K562 (cell line): ENCODE results near the gene GTF3C4. TPM values are rescaled to one million over a fixed set of nuclear protein-coding genes. Genes with fewer than 3 reads are reported as not detected.

ENCODE experiments used
- ATAC-seq: fragments of 200-7000 bp; cut with Tn5 transposase; 3 replicates; pipeline ENCODE4 v1.9.1; 2020; ENCODE audit warnings: moderate library complexity
- BruUV-seq: library from RNA; stranded (reverse); fragments of 400-500 nt; replicated peaks from 2 replicates; lab custom pipeline; 2021; lab: Mats Ljungman, UMichigan
- CTCF ChIA-PET: fragments of 300-600 bp; formaldehyde crosslinking; extraction: SDS; loops from one replicate; lab custom pipeline; 2021; ENCODE audit warnings: low intra/inter-chr PET ratio; lab: Yijun Ruan, JAX
- POLR2A ChIA-PET: fragments of 300-600, 350-650 bp; sonication (Branson Sonifier 250); formaldehyde crosslinking; extraction: SDS; loops from one replicate; lab custom pipeline; 2021; ENCODE audit warnings: antibody characterized with exemption, inconsistent platforms; lab: Yijun Ruan, JAX
- DNase-seq, 4 experiments: peaks; one replicate each; pipeline versions ENCODE4 v3.0.0 to v3.0.0-alpha.2; 2011 to 2018; ENCODE audit warnings: low spot score in 3 of 4, mixed read lengths in 3 of 4; ENCODE audit errors: extremely low read depth in 1 of 4
- FAIRE-seq: peaks from 2 replicates; lab custom pipeline; 2011; peaks lifted over from hg19 to GRCh38; lab: Jason Lieb, UNC
- H2AFZ ChIP-seq: 2 replicates; pipeline ENCODE4 v1.6.0; 2011; ENCODE audit warnings: low read depth, low read length, control low read depth, inconsistent platforms
- H3K27ac ChIP-seq: fragments of 200-600 bp; 3 replicates; pipeline ENCODE4 v1.8.0; 2011; ENCODE audit warnings: low read depth, mild to moderate bottlenecking, control low read depth, inconsistent platforms, low read length, moderate library complexity, mixed read lengths; ENCODE audit errors: extremely low read depth
- H3K27me3 ChIP-seq, 2 experiments: fragments of 300-600 bp in 1 of 2; 2 replicates in 1 of 2; 3 replicates in 1 of 2; pipeline versions ENCODE4 v1.6.0 to v1.8.0; 2011; ENCODE audit warnings: inconsistent platforms in 2 of 2, low read length in 2 of 2, mild to moderate bottlenecking in 1 of 2, mixed read lengths in 1 of 2, moderate library complexity in 1 of 2; ENCODE audit not compliant: control insufficient read depth in 2 of 2, insufficient read depth in 2 of 2
- H3K36me3 ChIP-seq: fragments of 300-600 bp; 3 replicates; pipeline ENCODE4 v1.8.0; 2011; ENCODE audit warnings: mild to moderate bottlenecking, low read length, inconsistent platforms; ENCODE audit not compliant: control insufficient read depth, insufficient read depth
- H3K4me1 ChIP-seq, 2 experiments: fragments of 200-600 bp in 1 of 2; replicated peaks in 1 of 2; 2 replicates in 1 of 2; 3 replicates in 1 of 2; pipeline versions ENCODE4 v1.5.1 to v1.8.0; 2011; ENCODE audit warnings: inconsistent platforms in 2 of 2, low read length in 2 of 2, mild to moderate bottlenecking in 1 of 2, mixed read lengths in 1 of 2, moderate library complexity in 1 of 2; ENCODE audit not compliant: control insufficient read depth in 2 of 2, insufficient read depth in 2 of 2
- H3K4me2 ChIP-seq: 2 replicates; pipeline ENCODE4 v1.6.1; 2011; ENCODE audit warnings: low read length, control low read depth, inconsistent platforms, mixed read lengths; ENCODE audit not compliant: insufficient read depth
- H3K4me3 ChIP-seq: fragments of 200-600 bp; sonication (generic), shearing (Covaris generic); 2 replicates; pipeline ENCODE4 v1.5.1; 2016; ENCODE audit warnings: control low read depth, inconsistent platforms
- H3K79me2 ChIP-seq: fragments of 200-600 bp; 3 replicates; pipeline ENCODE4 v1.8.0; 2011; ENCODE audit warnings: low read length, inconsistent platforms; ENCODE audit not compliant: control insufficient read depth, insufficient read depth
- H3K9ac ChIP-seq, 2 experiments: 2 replicates each; pipeline versions ENCODE4 v1.6.0 to v1.6.1; 2011; ENCODE audit warnings: low read depth in 2 of 2, low read length in 2 of 2, control low read depth in 1 of 2, inconsistent platforms in 1 of 2, mild to moderate bottlenecking in 1 of 2, mixed read lengths in 1 of 2; ENCODE audit not compliant: insufficient read depth in 1 of 2
- H3K9me1 ChIP-seq: one replicate; pipeline ENCODE4 v1.6.0; 2011; ENCODE audit warnings: inconsistent platforms, mild to moderate bottlenecking, low read length, moderate library complexity; ENCODE audit not compliant: control insufficient read depth, insufficient read depth
- H3K9me3 ChIP-seq: replicated peaks from 2 replicates; pipeline ENCODE4 v1.5.1; 2011; ENCODE audit warnings: low read depth, low read length, inconsistent platforms; ENCODE audit not compliant: control insufficient read depth, insufficient read depth
- H4K20me1 ChIP-seq: replicated peaks from 2 replicates; pipeline ENCODE4 v1.6.1; 2011; ENCODE audit warnings: low read length, inconsistent platforms, mixed read lengths; ENCODE audit not compliant: control insufficient read depth, insufficient read depth
- EGR1 ChIP-seq: fragments of 450-650 bp; conservative IDR thresholded peaks from 2 replicates; pipeline ENCODE4 v1.6.1; 2017; ENCODE audit warnings: mild to moderate bottlenecking
- KDM5B ChIP-seq: fragments of 200-600 bp; sonication (generic); IDR thresholded peaks from 2 replicates; pipeline ENCODE4 v1.6.1; 2012; ENCODE audit warnings: low read depth, mild to moderate bottlenecking, moderate library complexity, low read length, control low read depth, inconsistent platforms; ENCODE audit not compliant: insufficient replicate concordance
- NONO ChIP-seq, 2 experiments: fragments of 200-400 bp in 1 of 2; fragments of 450-650 bp in 1 of 2; formaldehyde crosslinking in 1 of 2; IDR thresholded peaks; 2 replicates each; pipeline ENCODE4 v1.6.1; 2017; ENCODE audit warnings: low read depth in 2 of 2, mild to moderate bottlenecking in 2 of 2, moderate library complexity in 2 of 2, low read length in 1 of 2
- ZNF174 ChIP-seq: fragments of 250-450 bp; sonication (Bioruptor Pico); IDR thresholded peaks from 2 replicates; pipeline ENCODE4 v1.4.0; 2020; ENCODE audit warnings: mild to moderate bottlenecking
- ZNF436 ChIP-seq: fragments of 250-450, 450-650 bp; sonication (Bioruptor Pico); formaldehyde crosslinking; IDR thresholded peaks from 2 replicates; pipeline ENCODE4 v1.7.0; 2020; ENCODE audit warnings: mild to moderate bottlenecking
- WGBS: fragments of 100-300 bp; shearing (Covaris generic); methylation state at CpG from one replicate; pipeline ENCODE4 v1.1.6; 2016; ENCODE audit warnings: low coverage, mixed read lengths; ENCODE audit not compliant: insufficient coverage; ENCODE audit errors: missing lambda C conversion rate; 5-methylcytosine and 5-hydroxymethylcytosine counted together
- in situ Hi-C: fragments of 300-500 bp; cut with MboI; formaldehyde crosslinking; loops from 4 replicates; pipeline ENCODE4 v1.15.0; 2018; ENCODE audit warnings: inconsistent platforms, mixed read lengths
- intact Hi-C: fragments of 100-400 bp; cut with micrococcal nuclease; formaldehyde crosslinking; loops from 2 replicates; pipeline ENCODE4 v1.14.2; 2022
- polyA plus RNA-seq, 8 experiments: library from polyadenylated mRNA; depleted of rRNA in 4 of 8; stranded (reverse) in 5 of 8; unstranded in 3 of 8; fragments of >200 nt; fragmentation: Nextera tagmentation in 2 of 8; fragmentation: Illumina TruSeq in 1 of 8; extraction: Ambion mirVana in 2 of 8; extraction: Trizol in 1 of 8; gene quantifications; 2 replicates each; pipeline versions ENCODE4 v1.2.1 to v1.2.3, GENCODE V29; 2011 to 2014; ENCODE audit warnings: inconsistent platforms in 1 of 8, missing spikeins in 1 of 8
- total RNA-seq, 7 experiments: library from RNA; depleted of rRNA in 6 of 7; stranded (reverse); fragments of >200 nt in 6 of 7; fragmentation: Illumina TruSeq in 2 of 7; extraction: Trizol in 2 of 7; gene quantifications; 2 replicates each; pipeline versions ENCODE4 v1.2.1 to v1.2.3, GENCODE V29; 2011 to 2021; ENCODE audit warnings: low replicate concordance in 1 of 7
- TF ChIP-seq, protein P1 (sequence below): fragments of 150-350 bp; IDR thresholded peaks from 2 replicates; pipeline ENCODE4 v1.6.1; 2014; ENCODE audit warnings: low read depth, mild to moderate bottlenecking, low read length, borderline replicate concordance
- TF ChIP-seq, protein P2 (sequence below), 2 experiments: fragments of 450-650 bp in 1 of 2; sonication (generic) in 1 of 2; formaldehyde crosslinking; conservative IDR thresholded peaks; 2 replicates each; pipeline versions ENCODE4 v1.4.0 to v1.8.1; 2020 to 2022; ENCODE audit warnings: mild to moderate bottlenecking in 1 of 2, missing genetic modification reagents in 1 of 2
- TF ChIP-seq, protein P3 (sequence below): IDR thresholded peaks from 2 replicates; pipeline ENCODE4 v1.6.1; 2016; ENCODE audit warnings: missing genetic modification characterization, missing compliant biosample characterization
- TF ChIP-seq, protein P4 (sequence below), 2 experiments: fragments of 450-650 bp in 1 of 2; IDR thresholded peaks; 2 replicates each; pipeline ENCODE4 v1.6.1; 2011 to 2017; ENCODE audit warnings: low read depth in 2 of 2, antibody characterized with exemption in 1 of 2, borderline replicate concordance in 1 of 2, low read length in 1 of 2, mild to moderate bottlenecking in 1 of 2, mixed read lengths in 1 of 2; ENCODE audit not compliant: control insufficient read depth in 1 of 2

The GTF3C4 gene
- total and polyA plus RNA-seq, 9 of the 15 experiments (the other 6 are each of a cell fraction or from before 2014, with no cell fraction given) = 3.9 to 20.0 (median 12.2) TPM

DNA sequence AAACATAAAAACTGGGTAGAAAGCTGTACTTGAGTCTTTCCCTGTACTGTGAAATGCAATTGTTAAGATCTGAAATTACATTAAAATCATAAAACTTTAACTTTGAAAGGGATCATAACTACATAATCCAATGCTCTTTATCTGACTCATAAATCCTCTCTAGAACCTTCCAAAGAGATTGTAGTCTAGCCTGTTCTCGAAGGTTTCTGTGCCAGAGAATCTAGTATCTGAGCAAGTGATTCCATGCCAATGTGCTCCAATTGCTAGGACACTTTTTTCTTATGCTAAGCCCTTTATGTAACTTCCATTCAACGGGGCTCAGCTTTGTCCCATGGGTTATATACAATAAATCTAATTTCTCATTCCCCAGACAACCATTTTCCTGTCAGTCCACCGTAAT, 21.6 kb upstream of the GTF3C4 start:
- TF ChIP-seq, protein P1, sequence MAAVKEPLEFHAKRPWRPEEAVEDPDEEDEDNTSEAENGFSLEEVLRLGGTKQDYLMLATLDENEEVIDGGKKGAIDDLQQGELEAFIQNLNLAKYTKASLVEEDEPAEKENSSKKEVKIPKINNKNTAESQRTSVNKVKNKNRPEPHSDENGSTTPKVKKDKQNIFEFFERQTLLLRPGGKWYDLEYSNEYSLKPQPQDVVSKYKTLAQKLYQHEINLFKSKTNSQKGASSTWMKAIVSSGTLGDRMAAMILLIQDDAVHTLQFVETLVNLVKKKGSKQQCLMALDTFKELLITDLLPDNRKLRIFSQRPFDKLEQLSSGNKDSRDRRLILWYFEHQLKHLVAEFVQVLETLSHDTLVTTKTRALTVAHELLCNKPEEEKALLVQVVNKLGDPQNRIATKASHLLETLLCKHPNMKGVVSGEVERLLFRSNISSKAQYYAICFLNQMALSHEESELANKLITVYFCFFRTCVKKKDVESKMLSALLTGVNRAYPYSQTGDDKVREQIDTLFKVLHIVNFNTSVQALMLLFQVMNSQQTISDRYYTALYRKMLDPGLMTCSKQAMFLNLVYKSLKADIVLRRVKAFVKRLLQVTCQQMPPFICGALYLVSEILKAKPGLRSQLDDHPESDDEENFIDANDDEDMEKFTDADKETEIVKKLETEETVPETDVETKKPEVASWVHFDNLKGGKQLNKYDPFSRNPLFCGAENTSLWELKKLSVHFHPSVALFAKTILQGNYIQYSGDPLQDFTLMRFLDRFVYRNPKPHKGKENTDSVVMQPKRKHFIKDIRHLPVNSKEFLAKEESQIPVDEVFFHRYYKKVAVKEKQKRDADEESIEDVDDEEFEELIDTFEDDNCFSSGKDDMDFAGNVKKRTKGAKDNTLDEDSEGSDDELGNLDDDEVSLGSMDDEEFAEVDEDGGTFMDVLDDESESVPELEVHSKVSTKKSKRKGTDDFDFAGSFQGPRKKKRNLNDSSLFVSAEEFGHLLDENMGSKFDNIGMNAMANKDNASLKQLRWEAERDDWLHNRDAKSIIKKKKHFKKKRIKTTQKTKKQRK = no peak
- TF ChIP-seq ZNF174 (no peak), KDM5B (no peak), EGR1 (no peak), NONO (IDR thresholded peaks at IDR 0.05; ENCODE audit: low read depth in 2 of 2, low read length in 1 of 2) (no peak), ZNF436 (no peak)
- TF ChIP-seq, protein P2, sequence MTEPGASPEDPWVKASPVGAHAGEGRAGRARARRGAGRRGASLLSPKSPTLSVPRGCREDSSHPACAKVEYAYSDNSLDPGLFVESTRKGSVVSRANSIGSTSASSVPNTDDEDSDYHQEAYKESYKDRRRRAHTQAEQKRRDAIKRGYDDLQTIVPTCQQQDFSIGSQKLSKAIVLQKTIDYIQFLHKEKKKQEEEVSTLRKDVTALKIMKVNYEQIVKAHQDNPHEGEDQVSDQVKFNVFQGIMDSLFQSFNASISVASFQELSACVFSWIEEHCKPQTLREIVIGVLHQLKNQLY (CRISPR knock-in tag; conservative IDR thresholded peaks at IDR 0.05) = no peak
- TF ChIP-seq, protein P3, sequence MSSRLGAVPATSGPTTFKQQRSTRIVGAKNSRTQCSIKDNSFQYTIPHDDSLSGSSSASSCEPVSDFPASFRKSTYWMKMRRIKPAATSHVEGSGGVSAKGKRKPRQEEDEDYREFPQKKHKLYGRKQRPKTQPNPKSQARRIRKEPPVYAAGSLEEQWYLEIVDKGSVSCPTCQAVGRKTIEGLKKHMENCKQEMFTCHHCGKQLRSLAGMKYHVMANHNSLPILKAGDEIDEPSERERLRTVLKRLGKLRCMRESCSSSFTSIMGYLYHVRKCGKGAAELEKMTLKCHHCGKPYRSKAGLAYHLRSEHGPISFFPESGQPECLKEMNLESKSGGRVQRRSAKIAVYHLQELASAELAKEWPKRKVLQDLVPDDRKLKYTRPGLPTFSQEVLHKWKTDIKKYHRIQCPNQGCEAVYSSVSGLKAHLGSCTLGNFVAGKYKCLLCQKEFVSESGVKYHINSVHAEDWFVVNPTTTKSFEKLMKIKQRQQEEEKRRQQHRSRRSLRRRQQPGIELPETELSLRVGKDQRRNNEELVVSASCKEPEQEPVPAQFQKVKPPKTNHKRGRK (tag) = no peak
- TF ChIP-seq, protein P4, sequence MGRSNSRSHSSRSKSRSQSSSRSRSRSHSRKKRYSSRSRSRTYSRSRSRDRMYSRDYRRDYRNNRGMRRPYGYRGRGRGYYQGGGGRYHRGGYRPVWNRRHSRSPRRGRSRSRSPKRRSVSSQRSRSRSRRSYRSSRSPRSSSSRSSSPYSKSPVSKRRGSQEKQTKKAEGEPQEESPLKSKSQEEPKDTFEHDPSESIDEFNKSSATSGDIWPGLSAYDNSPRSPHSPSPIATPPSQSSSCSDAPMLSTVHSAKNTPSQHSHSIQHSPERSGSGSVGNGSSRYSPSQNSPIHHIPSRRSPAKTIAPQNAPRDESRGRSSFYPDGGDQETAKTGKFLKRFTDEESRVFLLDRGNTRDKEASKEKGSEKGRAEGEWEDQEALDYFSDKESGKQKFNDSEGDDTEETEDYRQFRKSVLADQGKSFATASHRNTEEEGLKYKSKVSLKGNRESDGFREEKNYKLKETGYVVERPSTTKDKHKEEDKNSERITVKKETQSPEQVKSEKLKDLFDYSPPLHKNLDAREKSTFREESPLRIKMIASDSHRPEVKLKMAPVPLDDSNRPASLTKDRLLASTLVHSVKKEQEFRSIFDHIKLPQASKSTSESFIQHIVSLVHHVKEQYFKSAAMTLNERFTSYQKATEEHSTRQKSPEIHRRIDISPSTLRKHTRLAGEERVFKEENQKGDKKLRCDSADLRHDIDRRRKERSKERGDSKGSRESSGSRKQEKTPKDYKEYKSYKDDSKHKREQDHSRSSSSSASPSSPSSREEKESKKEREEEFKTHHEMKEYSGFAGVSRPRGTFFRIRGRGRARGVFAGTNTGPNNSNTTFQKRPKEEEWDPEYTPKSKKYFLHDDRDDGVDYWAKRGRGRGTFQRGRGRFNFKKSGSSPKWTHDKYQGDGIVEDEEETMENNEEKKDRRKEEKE (IDR thresholded peaks at IDR 0.05; ENCODE audit: borderline replicate concordance in 1 of 2, control insufficient read depth in 1 of 2, low read depth in 2 of 2, low read length in 1 of 2) = no peak
- H2AFZ ChIP-seq = no peak overlapping the region
- no peaks in the 10 kb centered on the region for H3K79me2 ChIP-seq
- H3K27ac ChIP-seq = no peak overlapping the region
- FAIRE-seq (no peak), DNase-seq (no peak), ATAC-seq (no peak)
- H3K4me2 ChIP-seq = no peak overlapping the region
- no peak overlapping the region for H3K9ac ChIP-seq
- H3K9me1 ChIP-seq = no peaks in the 10 kb centered on the region
- H3K36me3 ChIP-seq = peaks cover 92% of the 10 kb centered on the region
- H3K27me3 ChIP-seq = no peaks in the 10 kb centered on the region
- in situ Hi-C loops = no loop called here
- POLR2A ChIA-PET = interaction anchor here (0.5 kb wide), 1 partner anchor 256 kb away, joined by 4 read pairs; no protein-coding TSS in a partner anchor
- H3K4me1 ChIP-seq = no peaks in the 10 kb centered on the region
- intact Hi-C loops = no loop called here
- no peaks in the 10 kb centered on the region for H3K9me3 ChIP-seq
- no TSS peak for BruUV-seq
- no peak overlapping the region for H3K4me3 ChIP-seq
- WGBS = 90% methylated on average over 3 of the region's 3 CpGs
- CTCF ChIA-PET = no interaction called here
- no peaks in the 10 kb centered on the region for H4K20me1 ChIP-seq
